ENCODE data around the gene HEATR9.

GRCh38 chr17:35821308-35821707 is 47.4 kb downstream of the HEATR9 start:
- no peak for TF ChIP-seq CTCF (IDR thresholded peaks at IDR 0.05)
- TF ChIP-seq POLR2A (IDR thresholded peaks at IDR 0.05), result no peak

All from uterus (tissue), 2 donors.